ENCODE results near the gene CYB561A3.

Gene CYB561A3

DNA sequence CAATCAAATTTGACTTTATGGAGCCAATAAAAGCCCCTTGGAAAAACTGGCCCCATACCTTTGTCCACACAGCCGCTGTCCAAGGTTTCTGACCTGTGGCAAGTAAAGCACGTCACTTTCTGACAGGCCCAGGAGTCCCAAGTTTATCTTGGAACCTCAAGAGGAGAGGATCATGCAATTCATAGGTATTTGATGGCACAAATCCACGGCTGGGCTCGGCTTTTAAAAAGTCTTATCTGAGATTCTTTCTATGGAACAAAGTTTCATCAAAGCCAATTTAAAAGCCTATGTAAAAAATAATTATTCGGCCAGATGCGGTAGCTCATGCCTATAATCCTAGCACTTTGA is 14.1 kb upstream of the CYB561A3 start:
- TF ChIP-seq, protein P1, sequence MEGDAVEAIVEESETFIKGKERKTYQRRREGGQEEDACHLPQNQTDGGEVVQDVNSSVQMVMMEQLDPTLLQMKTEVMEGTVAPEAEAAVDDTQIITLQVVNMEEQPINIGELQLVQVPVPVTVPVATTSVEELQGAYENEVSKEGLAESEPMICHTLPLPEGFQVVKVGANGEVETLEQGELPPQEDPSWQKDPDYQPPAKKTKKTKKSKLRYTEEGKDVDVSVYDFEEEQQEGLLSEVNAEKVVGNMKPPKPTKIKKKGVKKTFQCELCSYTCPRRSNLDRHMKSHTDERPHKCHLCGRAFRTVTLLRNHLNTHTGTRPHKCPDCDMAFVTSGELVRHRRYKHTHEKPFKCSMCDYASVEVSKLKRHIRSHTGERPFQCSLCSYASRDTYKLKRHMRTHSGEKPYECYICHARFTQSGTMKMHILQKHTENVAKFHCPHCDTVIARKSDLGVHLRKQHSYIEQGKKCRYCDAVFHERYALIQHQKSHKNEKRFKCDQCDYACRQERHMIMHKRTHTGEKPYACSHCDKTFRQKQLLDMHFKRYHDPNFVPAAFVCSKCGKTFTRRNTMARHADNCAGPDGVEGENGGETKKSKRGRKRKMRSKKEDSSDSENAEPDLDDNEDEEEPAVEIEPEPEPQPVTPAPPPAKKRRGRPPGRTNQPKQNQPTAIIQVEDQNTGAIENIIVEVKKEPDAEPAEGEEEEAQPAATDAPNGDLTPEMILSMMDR (IDR thresholded peaks at IDR 0.05), result no peak

DNA sequence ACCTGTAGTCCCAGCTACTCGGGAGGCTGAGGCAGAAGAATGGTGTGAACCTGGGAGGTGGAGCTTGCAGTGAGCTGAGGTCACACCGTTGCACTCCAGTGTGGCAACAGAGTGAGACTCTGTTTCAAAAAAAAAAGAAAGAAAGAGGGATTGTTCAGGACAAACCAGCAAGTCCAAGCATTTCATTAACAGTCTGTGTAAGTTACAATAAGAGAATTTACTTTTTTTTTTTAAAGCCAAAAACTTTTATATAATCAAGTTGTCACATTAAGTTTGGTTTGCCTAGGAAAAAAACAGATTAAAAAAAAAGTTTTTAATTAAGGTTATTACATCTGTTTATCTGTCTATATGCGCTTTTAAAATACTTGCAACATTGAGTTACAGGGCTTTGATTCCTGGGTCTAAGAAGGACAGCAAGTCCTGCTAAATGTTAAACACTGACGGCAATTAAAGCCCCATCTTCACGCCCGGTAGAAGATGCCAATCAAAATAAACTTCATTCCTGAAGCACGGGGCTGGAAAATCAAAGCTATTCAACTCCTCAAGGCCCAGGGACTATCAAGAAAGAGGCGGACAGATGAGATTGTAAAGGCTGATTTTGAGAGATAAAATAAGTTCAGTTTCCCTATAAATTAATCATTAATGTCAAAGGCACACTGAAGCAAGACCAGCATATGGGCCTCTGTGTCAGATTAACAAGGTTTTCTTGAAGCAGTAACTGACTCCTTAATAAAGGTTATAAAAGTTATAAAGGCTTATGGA is 11.2 kb upstream of the CYB561A3 start:
- TF ChIP-seq, protein P1 (IDR thresholded peaks at IDR 0.05), result no peak

DNA sequence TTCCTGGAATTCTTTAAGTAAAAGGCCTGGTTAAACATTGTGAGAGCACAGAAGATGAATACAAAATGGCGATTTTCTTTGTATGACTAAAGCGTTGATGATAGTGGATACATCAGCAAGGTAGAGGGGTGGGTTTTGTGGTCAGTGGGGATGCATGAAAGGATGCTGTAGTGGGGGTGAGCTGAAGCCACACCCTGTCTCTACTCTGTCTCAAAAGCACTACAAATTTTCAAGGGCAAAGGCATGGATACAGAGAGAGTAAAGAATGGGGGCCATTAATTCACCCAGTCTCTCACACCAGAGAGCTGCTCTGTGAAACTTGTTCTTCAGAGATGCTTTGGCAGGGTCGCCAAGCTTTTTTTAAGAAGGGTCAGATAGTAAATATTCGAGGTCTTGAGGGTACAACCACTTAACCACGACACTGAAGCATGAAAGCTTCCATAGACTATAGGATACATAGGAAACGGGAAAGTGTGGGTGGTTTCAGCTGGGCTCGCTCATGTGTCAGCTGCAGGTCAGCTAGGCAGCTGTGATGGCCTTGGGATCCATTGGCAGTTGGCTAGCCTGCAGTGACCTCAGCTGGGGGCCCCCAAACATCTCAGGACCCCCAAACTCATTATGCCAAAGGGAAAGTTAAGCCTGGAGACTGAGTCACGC is 8.8 kb upstream of the CYB561A3 start:
- TF ChIP-seq, protein P1 (IDR thresholded peaks at IDR 0.05), result no peak

DNA sequence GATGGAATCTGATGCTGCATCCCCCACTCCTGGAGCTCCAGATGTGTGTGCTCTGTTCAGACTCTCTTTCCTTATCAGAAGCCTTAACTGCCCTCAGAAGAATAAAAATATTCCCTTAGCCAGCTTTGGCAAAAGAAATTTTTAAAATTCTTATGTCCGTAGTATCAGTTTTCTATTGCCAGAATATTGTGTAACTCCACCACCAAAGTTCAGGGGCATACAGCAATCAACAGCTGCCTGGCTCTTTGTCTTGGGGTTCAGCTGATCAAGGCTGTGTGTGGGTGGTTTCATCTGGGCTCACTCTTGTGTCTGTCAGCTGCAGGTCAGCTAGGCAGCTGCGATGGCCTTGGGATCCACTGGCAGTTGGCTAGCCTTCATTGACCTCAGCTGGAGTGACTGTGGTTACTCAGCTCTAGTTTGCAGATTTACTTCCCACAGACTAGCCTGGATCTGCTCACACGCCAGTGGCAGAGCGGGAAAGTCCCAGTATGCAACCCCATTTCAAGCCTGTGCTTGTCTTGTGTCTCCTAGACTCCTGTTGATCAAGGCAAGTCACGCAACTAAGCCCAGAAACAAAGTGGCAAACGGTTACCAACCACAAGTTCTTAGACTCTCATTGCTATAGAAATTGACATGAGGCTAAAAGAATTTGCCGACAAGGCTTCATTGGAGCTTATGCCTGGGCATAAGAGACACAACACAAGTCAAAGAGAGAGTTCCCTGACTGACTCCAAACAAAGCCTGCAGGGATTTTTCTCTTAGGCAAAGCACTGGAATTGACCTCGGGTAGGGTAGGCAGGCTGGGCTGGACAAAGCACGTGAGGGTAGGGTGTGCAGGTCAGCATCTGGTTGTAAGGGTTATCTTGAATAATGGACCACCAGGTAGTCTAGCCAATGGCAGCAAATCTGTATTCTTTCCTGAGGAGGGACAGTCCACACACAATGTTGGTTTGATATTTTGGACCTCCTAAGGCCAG is 8.0 kb upstream of the CYB561A3 start:
- TF ChIP-seq, protein P1 (IDR thresholded peaks at IDR 0.05), result no peak

DNA sequence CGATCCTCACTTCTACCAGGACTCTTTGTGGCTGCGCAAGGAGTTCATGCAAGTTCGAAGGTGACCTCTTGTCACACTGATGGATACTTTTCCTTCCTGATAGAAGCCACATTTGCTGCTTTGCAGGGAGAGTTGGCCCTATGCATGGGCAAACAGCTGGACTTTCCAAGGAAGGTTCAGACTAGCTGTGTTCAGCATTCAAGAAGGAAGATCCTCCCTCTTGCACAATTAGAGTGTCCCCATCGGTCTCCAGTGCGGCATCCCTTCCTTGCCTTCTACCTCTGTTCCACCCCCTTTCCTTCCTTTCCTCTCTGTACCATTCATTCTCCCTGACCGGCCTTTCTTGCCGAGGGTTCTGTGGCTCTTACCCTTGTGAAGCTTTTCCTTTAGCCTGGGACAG is 7.0 kb upstream of the CYB561A3 start:
- TF ChIP-seq, protein P1 (IDR thresholded peaks at IDR 0.05), result no peak

DNA sequence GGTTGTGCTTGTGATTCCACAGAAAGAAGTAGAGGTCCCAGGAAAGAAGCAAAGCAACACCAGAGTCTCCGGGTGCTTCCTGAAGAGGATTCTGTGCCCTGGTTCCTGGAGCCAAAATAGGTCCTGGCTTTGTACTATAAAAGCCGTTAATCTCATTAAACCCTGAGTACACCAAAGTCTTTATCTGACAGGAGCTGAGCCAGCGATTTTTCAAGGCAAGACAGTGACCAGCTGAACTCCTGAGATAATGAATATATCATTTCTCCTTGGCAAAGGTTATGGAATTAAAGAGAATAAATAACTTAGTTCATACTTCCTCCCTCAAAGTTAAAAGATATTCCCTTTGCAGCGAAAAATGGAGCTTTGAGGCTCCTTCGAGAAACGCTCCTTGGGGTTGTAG is 5.7 kb upstream of the CYB561A3 start:
- TF ChIP-seq, protein P1 (IDR thresholded peaks at IDR 0.05), result no peak

DNA sequence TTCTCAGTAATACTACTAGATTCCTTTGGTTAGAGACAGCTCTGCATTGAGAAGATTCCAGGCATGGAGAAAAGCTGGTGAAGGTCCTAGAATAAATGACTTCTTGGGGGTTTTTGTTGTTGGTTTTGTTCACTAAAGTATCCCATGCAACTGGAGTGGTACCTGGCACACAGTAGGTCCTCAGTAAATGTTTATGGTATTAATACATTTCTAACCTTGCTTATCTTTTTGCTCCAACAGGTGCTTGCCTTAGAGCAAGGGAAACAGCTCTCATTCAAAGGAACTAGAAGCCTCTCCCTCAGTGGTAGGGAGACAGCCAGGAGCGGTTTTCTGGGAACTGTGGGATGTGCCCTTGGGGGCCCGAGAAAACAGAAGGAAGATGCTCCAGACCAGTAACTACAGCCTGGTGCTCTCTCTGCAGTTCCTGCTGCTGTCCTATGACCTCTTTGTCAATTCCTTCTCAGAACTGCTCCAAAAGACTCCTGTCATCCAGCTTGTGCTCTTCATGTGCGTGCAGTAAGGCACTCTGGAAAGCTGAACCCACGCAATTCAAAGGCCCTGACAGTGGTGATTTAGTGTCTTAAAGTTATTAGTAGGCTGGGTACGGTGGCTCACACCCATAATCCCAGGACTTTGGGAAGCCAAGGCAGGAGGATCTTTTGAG is 2.5 kb upstream of the CYB561A3 start:
- TF ChIP-seq, protein P1 (IDR thresholded peaks at IDR 0.05), result no peak

Data from LNCAP (cell line).